H1 (cell line): Measurements from ENCODE around the gene PPM1K. TPM values are rescaled to one million over a fixed set of nuclear protein-coding genes. Genes with fewer than 3 reads are reported as not detected.

Source experiments
- BACH1 ChIP-seq: IDR thresholded peaks from 2 replicates; pipeline ENCODE4 v1.6.1; 2012; ENCODE audit warnings: low read length, improper control_type of control experiment
- CHD2 ChIP-seq: IDR thresholded peaks from 2 replicates; pipeline ENCODE4 v1.6.1; 2012; ENCODE audit warnings: low read length, improper control_type of control experiment
- CHD7 ChIP-seq: fragments of 300-600 bp; sonication (generic); IDR thresholded peaks from 2 replicates; pipeline ENCODE4 v1.7.1; 2012; ENCODE audit warnings: low read length, moderate library complexity, mild to moderate bottlenecking, inconsistent platforms; ENCODE audit not compliant: insufficient replicate concordance
- HDAC6 ChIP-seq: IDR thresholded peaks from one replicate; pipeline ENCODE4 v1.7.1; 2012; ENCODE audit warnings: low read depth, mild to moderate bottlenecking, inconsistent platforms, low read length, moderate library complexity
- polyA plus RNA-seq, 7 experiments: library from polyadenylated mRNA; depleted of rRNA in 3 of 7; stranded (reverse) in 5 of 7; unstranded in 2 of 7; fragments of >200 nt in 5 of 7; fragments of 200-250 nt in 2 of 7; gene quantifications; 1 replicate in 5 of 7; 2 replicates in 1 of 7; 4 replicates in 1 of 7; pipeline versions ENCODE4 v1.2.1 to v1.2.3, GENCODE V29; 2011 to 2013; ENCODE audit warnings: missing spikeins in 2 of 7, mixed read lengths in 2 of 7
- total RNA-seq: library from RNA; stranded (reverse); fragmentation: NEBNext Ultra II Directional; extraction: Animal tissue kit (Norgen Biotek cat#: 25700); gene quantifications from 2 replicates; pipeline ENCODE4 v1.2.1, GENCODE V29; 2021

PPM1K gene
- total and polyA plus RNA-seq, 2 of the 8 experiments (the other 6 are each of a cell fraction or from before 2014, with no cell fraction given) = 4.2 to 10.7 TPM

- TF ChIP-seq CHD7 (no peak), BACH1 (no peak), CHD2 (no peak), HDAC6 (no peak)
These were observed 31.2 kb upstream of the PPM1K start (continued) for GRCh38 chr4:88315460-88316017.
